SK-N-MC (cell line): ENCODE measurements around the gene KCNS3.
"Not testable (repeated sequence)": the region's sequence is repeated elsewhere in the genome, so short reads cannot be mapped to it uniquely, and the experiment has no call there.

ENCODE experiments used
- DNase-seq: peaks from one replicate; pipeline ENCODE4 v3.0.0-alpha.2; 2011; ENCODE audit warnings: low read depth, low spot score
- H3K27ac ChIP-seq: fragments of 200-600 bp; sonication (generic); 2 replicates; pipeline ENCODE4 v1.5.1; 2016; ENCODE audit warnings: mixed run types
- H3K36me3 ChIP-seq: fragments of 200-600 bp; sonication (generic); 2 replicates; pipeline ENCODE4 v1.6.1; 2017; ENCODE audit warnings: antibody characterized with exemption, low read length, mixed read lengths; ENCODE audit not compliant: insufficient read depth
- H3K4me3 ChIP-seq: fragments of 200-600 bp; sonication (generic); 2 replicates; pipeline ENCODE4 v1.5.1; 2016
- H3K9ac ChIP-seq: fragments of 200-600 bp; sonication (generic); 2 replicates; pipeline ENCODE4 v1.8.0; 2017; ENCODE audit warnings: mixed run types, mixed read lengths; ENCODE audit not compliant: insufficient read length
- H3K9me3 ChIP-seq: fragments of 200-600 bp; sonication (generic); 2 replicates; pipeline ENCODE4 v1.6.1; 2017; ENCODE audit warnings: low read depth, mild to moderate bottlenecking, antibody characterized with exemption, low read length, moderate library complexity, mixed read lengths
- EZH2 ChIP-seq: fragments of 200-600 bp; sonication (generic); IDR thresholded peaks from one replicate; pipeline ENCODE4 v1.6.1; 2017; ENCODE audit warnings: antibody characterized with exemption
- FOXP2 ChIP-seq: optimal IDR thresholded peaks from 2 replicates; pipeline ENCODE3; 2011; ENCODE audit warnings: mild to moderate bottlenecking, moderate library complexity; ENCODE audit not compliant: insufficient read depth; ENCODE audit errors: extremely low read length, control extremely low read depth
- POLR2AphosphoS5 ChIP-seq: IDR thresholded peaks from 2 replicates; pipeline ENCODE4 v1.6.1; 2012; ENCODE audit warnings: mild to moderate bottlenecking, low read depth, low read length, borderline replicate concordance

KCNS3 gene

GRCh38 chr2:17947113-17947512 lies 68.6 kb downstream of the KCNS3 start:
- DNase-seq, result no peak
- no peaks in the 10 kb centered on the region for H3K36me3 ChIP-seq
- H3K9me3 ChIP-seq, result no peaks in the 10 kb centered on the region
- no peak overlapping the region for H3K27ac ChIP-seq
- H3K9ac ChIP-seq, result no peak overlapping the region
- no peak overlapping the region for H3K4me3 ChIP-seq
- TF ChIP-seq EZH2 (no peak), POLR2AphosphoS5 (no peak), FOXP2 (no peak)

GRCh38 chr2:17950006-17950405 lies 71.5 kb downstream of the KCNS3 start:
- Histone ChIP-seq H3K9ac (no peak overlapping the region), H3K27ac (no peak overlapping the region), H3K36me3 (no peaks in the 10 kb centered on the region), H3K4me3 (no peak overlapping the region), H3K9me3 (no peaks in the 10 kb centered on the region)
- DNase-seq, result no peak
- TF ChIP-seq POLR2AphosphoS5 (no peak), FOXP2 (no peak), EZH2 (no peak)

GRCh38 chr2:17951563-17951962 lies 73.1 kb downstream of the KCNS3 start:
- DNase-seq, result no peak
- no peaks in the 10 kb centered on the region for H3K36me3 ChIP-seq
- TF ChIP-seq EZH2, result no peak
- TF ChIP-seq FOXP2, result no peak
- TF ChIP-seq POLR2AphosphoS5, result no peak
- H3K9me3 ChIP-seq, result no peaks in the 10 kb centered on the region
- no peak overlapping the region for H3K27ac ChIP-seq
- H3K4me3 ChIP-seq, result no peak overlapping the region
- H3K9ac ChIP-seq, result no peak overlapping the region

- Histone ChIP-seq H3K9me3 (no peaks in the 10 kb centered on the region), H3K4me3 (no peak overlapping the region), H3K27ac (no peak overlapping the region), H3K36me3 (no peaks in the 10 kb centered on the region), H3K9ac (no peak overlapping the region)
- TF ChIP-seq FOXP2 (no peak), POLR2AphosphoS5 (no peak), EZH2 (no peak)
- DNase-seq, result no peak
These were observed 80.1 kb downstream of the KCNS3 start for GRCh38 chr2:17958466-17959092.

GRCh38 chr2:17959356-17959755 lies 80.9 kb downstream of the KCNS3 start:
- H3K36me3 ChIP-seq, result no peaks in the 10 kb centered on the region
- no peak overlapping the region for H3K9ac ChIP-seq
- no peak overlapping the region for H3K4me3 ChIP-seq
- no peaks in the 10 kb centered on the region for H3K9me3 ChIP-seq
- TF ChIP-seq FOXP2, result no peak
- no peak for TF ChIP-seq EZH2
- no peak for TF ChIP-seq POLR2AphosphoS5
- no peak overlapping the region for H3K27ac ChIP-seq
- DNase-seq, result no peak

GRCh38 chr2:17959833-17960232 lies 81.4 kb downstream of the KCNS3 start:
- no peak for TF ChIP-seq EZH2
- TF ChIP-seq POLR2AphosphoS5, result no peak
- TF ChIP-seq FOXP2, result no peak
- no peak overlapping the region for H3K4me3 ChIP-seq
- H3K9ac ChIP-seq, result no peak overlapping the region
- DNase-seq, result no peak
- no peak overlapping the region for H3K27ac ChIP-seq
- H3K9me3 ChIP-seq, result no peaks in the 10 kb centered on the region
- H3K36me3 ChIP-seq, result no peaks in the 10 kb centered on the region

GRCh38 chr2:17960925-17961324 lies 82.5 kb downstream of the KCNS3 start:
- no peak for TF ChIP-seq FOXP2
- TF ChIP-seq EZH2, result no peak
- TF ChIP-seq POLR2AphosphoS5, result no peak
- no peak overlapping the region for H3K4me3 ChIP-seq
- H3K27ac ChIP-seq, result no peak overlapping the region

GRCh38 chr2:17961789-17962188 lies 83.3 kb downstream of the KCNS3 start:
- DNase-seq, result no peak
- no peak overlapping the region for H3K27ac ChIP-seq
- no peak for TF ChIP-seq FOXP2
- no peak for TF ChIP-seq POLR2AphosphoS5
- no peak for TF ChIP-seq EZH2

More at GRCh38 chr2:17960925-17961324, 82.5 kb downstream of the KCNS3 start:
- no peaks in the 10 kb centered on the region for H3K36me3 ChIP-seq
- no peak for DNase-seq
- H3K9ac ChIP-seq, result no peak overlapping the region
- H3K9me3 ChIP-seq, result no peaks in the 10 kb centered on the region

GRCh38 chr2:17962876-17963275 lies 84.4 kb downstream of the KCNS3 start:
- DNase-seq, result peak; percentile 24
- H3K36me3 ChIP-seq, result no peaks in the 10 kb centered on the region
- H3K9me3 ChIP-seq, result no peaks in the 10 kb centered on the region
- H3K9ac ChIP-seq, result no peak overlapping the region
- H3K27ac ChIP-seq, result no peak overlapping the region; the same call in 1 of the 2 replicates
- TF ChIP-seq FOXP2, result no peak
- no peak for TF ChIP-seq POLR2AphosphoS5
- TF ChIP-seq EZH2, result no peak
- H3K4me3 ChIP-seq, result no peak overlapping the region; the same call in 1 of the 2 replicates

More at GRCh38 chr2:17961789-17962188, 83.3 kb downstream of the KCNS3 start:
- no peak overlapping the region for H3K4me3 ChIP-seq
- no peaks in the 10 kb centered on the region for H3K9me3 ChIP-seq
- H3K9ac ChIP-seq, result no peak overlapping the region
- H3K36me3 ChIP-seq, result no peaks in the 10 kb centered on the region

- not testable (repeated sequence) for H3K36me3 ChIP-seq, H3K4me3 ChIP-seq, H3K9me3 ChIP-seq, H3K9ac ChIP-seq, H3K27ac ChIP-seq, DNase-seq
These were observed 85.1 kb downstream of the KCNS3 start for GRCh38 chr2:17963571-17963970.
